K562 (cell line): ENCODE measurements around the gene IFNA21. TPM values are rescaled to one million over a fixed set of nuclear protein-coding genes. Genes with fewer than 3 reads are reported as not detected.
"Not testable (repeated sequence)": the region's sequence is repeated elsewhere in the genome, so short reads cannot be mapped to it uniquely, and the experiment has no call there.

Source experiments
- ATAC-seq: fragments of 200-7000 bp; cut with Tn5 transposase; 3 replicates; pipeline ENCODE4 v1.9.1; 2020; ENCODE audit warnings: moderate library complexity
- Bru-seq: library from RNA; stranded (reverse); fragments of 400-500 nt; gene quantifications from one replicate; lab custom pipeline; 2021; lab: Mats Ljungman, UMichigan
- BruChase-seq, 2 experiments: library from RNA; stranded (reverse); fragments of 400-500 nt; gene quantifications; one replicate each; lab custom pipeline; 2021; lab: Mats Ljungman, UMichigan
- BruUV-seq: library from RNA; stranded (reverse); fragments of 400-500 nt; replicated peaks from 2 replicates; lab custom pipeline; 2021; lab: Mats Ljungman, UMichigan
- CTCF ChIA-PET: fragments of 300-600 bp; formaldehyde crosslinking; extraction: SDS; loops from one replicate; lab custom pipeline; 2021; ENCODE audit warnings: low intra/inter-chr PET ratio; lab: Yijun Ruan, JAX
- POLR2A ChIA-PET: fragments of 300-600, 350-650 bp; sonication (Branson Sonifier 250); formaldehyde crosslinking; extraction: SDS; loops from one replicate; lab custom pipeline; 2021; ENCODE audit warnings: antibody characterized with exemption, inconsistent platforms; lab: Yijun Ruan, JAX
- DNase-seq, 4 experiments: peaks; one replicate each; pipeline versions ENCODE4 v3.0.0 to v3.0.0-alpha.2; 2011 to 2018; ENCODE audit warnings: low spot score in 3 of 4, mixed read lengths in 3 of 4; ENCODE audit errors: extremely low read depth in 1 of 4
- FAIRE-seq: peaks from 2 replicates; lab custom pipeline; 2011; peaks lifted over from hg19 to GRCh38; lab: Jason Lieb, UNC
- H2AFZ ChIP-seq: 2 replicates; pipeline ENCODE4 v1.6.0; 2011; ENCODE audit warnings: low read depth, low read length, control low read depth, inconsistent platforms
- H3K27ac ChIP-seq: fragments of 200-600 bp; 3 replicates; pipeline ENCODE4 v1.8.0; 2011; ENCODE audit warnings: low read depth, mild to moderate bottlenecking, control low read depth, inconsistent platforms, low read length, moderate library complexity, mixed read lengths; ENCODE audit errors: extremely low read depth
- H3K27me3 ChIP-seq, 2 experiments: fragments of 300-600 bp in 1 of 2; 2 replicates in 1 of 2; 3 replicates in 1 of 2; pipeline versions ENCODE4 v1.6.0 to v1.8.0; 2011; ENCODE audit warnings: inconsistent platforms in 2 of 2, low read length in 2 of 2, mild to moderate bottlenecking in 1 of 2, mixed read lengths in 1 of 2, moderate library complexity in 1 of 2; ENCODE audit not compliant: control insufficient read depth in 2 of 2, insufficient read depth in 2 of 2
- H3K36me3 ChIP-seq: fragments of 300-600 bp; 3 replicates; pipeline ENCODE4 v1.8.0; 2011; ENCODE audit warnings: mild to moderate bottlenecking, low read length, inconsistent platforms; ENCODE audit not compliant: control insufficient read depth, insufficient read depth
- H3K4me1 ChIP-seq, 2 experiments: fragments of 200-600 bp in 1 of 2; replicated peaks in 1 of 2; 2 replicates in 1 of 2; 3 replicates in 1 of 2; pipeline versions ENCODE4 v1.5.1 to v1.8.0; 2011; ENCODE audit warnings: inconsistent platforms in 2 of 2, low read length in 2 of 2, mild to moderate bottlenecking in 1 of 2, mixed read lengths in 1 of 2, moderate library complexity in 1 of 2; ENCODE audit not compliant: control insufficient read depth in 2 of 2, insufficient read depth in 2 of 2
- H3K4me2 ChIP-seq: 2 replicates; pipeline ENCODE4 v1.6.1; 2011; ENCODE audit warnings: low read length, control low read depth, inconsistent platforms, mixed read lengths; ENCODE audit not compliant: insufficient read depth
- H3K4me3 ChIP-seq: fragments of 200-600 bp; sonication (generic), shearing (Covaris generic); 2 replicates; pipeline ENCODE4 v1.5.1; 2016; ENCODE audit warnings: control low read depth, inconsistent platforms
- H3K79me2 ChIP-seq: fragments of 200-600 bp; 3 replicates; pipeline ENCODE4 v1.8.0; 2011; ENCODE audit warnings: low read length, inconsistent platforms; ENCODE audit not compliant: control insufficient read depth, insufficient read depth
- H3K9ac ChIP-seq, 2 experiments: 2 replicates each; pipeline versions ENCODE4 v1.6.0 to v1.6.1; 2011; ENCODE audit warnings: low read depth in 2 of 2, low read length in 2 of 2, control low read depth in 1 of 2, inconsistent platforms in 1 of 2, mild to moderate bottlenecking in 1 of 2, mixed read lengths in 1 of 2; ENCODE audit not compliant: insufficient read depth in 1 of 2
- H3K9me1 ChIP-seq: one replicate; pipeline ENCODE4 v1.6.0; 2011; ENCODE audit warnings: inconsistent platforms, mild to moderate bottlenecking, low read length, moderate library complexity; ENCODE audit not compliant: control insufficient read depth, insufficient read depth
- H3K9me3 ChIP-seq: replicated peaks from 2 replicates; pipeline ENCODE4 v1.5.1; 2011; ENCODE audit warnings: low read depth, low read length, inconsistent platforms; ENCODE audit not compliant: control insufficient read depth, insufficient read depth
- H4K20me1 ChIP-seq: replicated peaks from 2 replicates; pipeline ENCODE4 v1.6.1; 2011; ENCODE audit warnings: low read length, inconsistent platforms, mixed read lengths; ENCODE audit not compliant: control insufficient read depth, insufficient read depth
- WGBS: fragments of 100-300 bp; shearing (Covaris generic); methylation state at CpG from one replicate; pipeline ENCODE4 v1.1.6; 2016; ENCODE audit warnings: low coverage, mixed read lengths; ENCODE audit not compliant: insufficient coverage; ENCODE audit errors: missing lambda C conversion rate; 5-methylcytosine and 5-hydroxymethylcytosine counted together
- in situ Hi-C: fragments of 300-500 bp; cut with MboI; formaldehyde crosslinking; loops from 4 replicates; pipeline ENCODE4 v1.15.0; 2018; ENCODE audit warnings: inconsistent platforms, mixed read lengths
- intact Hi-C: fragments of 100-400 bp; cut with micrococcal nuclease; formaldehyde crosslinking; loops from 2 replicates; pipeline ENCODE4 v1.14.2; 2022
- long read RNA-seq, 3 experiments: library from polyadenylated mRNA in 2 of 3; library from RNA in 1 of 3; unstranded in 2 of 3; stranded (forward) in 1 of 3; transcript quantifications; one replicate each; pipeline ENCODE4 v2.0.0, GENCODE V29; 2019 to 2022
- polyA minus RNA-seq, 3 experiments: library from RNA; depleted of rRNA, polyadenylated mRNA; stranded (reverse); fragments of >200 nt; gene quantifications; 2 replicates each; pipeline ENCODE4 v1.2.3, GENCODE V29; 2011
- polyA plus RNA-seq, 8 experiments: library from polyadenylated mRNA; depleted of rRNA in 4 of 8; stranded (reverse) in 5 of 8; unstranded in 3 of 8; fragments of >200 nt; fragmentation: Nextera tagmentation in 2 of 8; fragmentation: Illumina TruSeq in 1 of 8; extraction: Ambion mirVana in 2 of 8; extraction: Trizol in 1 of 8; gene quantifications; 2 replicates each; pipeline versions ENCODE4 v1.2.1 to v1.2.3, GENCODE V29; 2011 to 2014; ENCODE audit warnings: inconsistent platforms in 1 of 8, missing spikeins in 1 of 8
- total RNA-seq, 7 experiments: library from RNA; depleted of rRNA in 6 of 7; stranded (reverse); fragments of >200 nt in 6 of 7; fragmentation: Illumina TruSeq in 2 of 7; extraction: Trizol in 2 of 7; gene quantifications; 2 replicates each; pipeline versions ENCODE4 v1.2.1 to v1.2.3, GENCODE V29; 2011 to 2021; ENCODE audit warnings: low replicate concordance in 1 of 7

The IFNA21 gene
- not detected in 2 replicates for total RNA-seq (2011; cell fraction: chromatin; rRNA removed; ENCODE audit: low replicate concordance)
- total RNA-seq (2011; cell fraction: nucleolus; rRNA removed) = not detected in 2 replicates
- not detected in 2 replicates for total RNA-seq (2011; cell fraction: nucleoplasm; rRNA removed)
- not detected in 2 replicates for total RNA-seq (2014; rRNA removed)
- not detected in 2 replicates for total RNA-seq (2014; rRNA removed; fragmentation: Illumina TruSeq; extraction: Trizol)
- not detected in 2 replicates for total RNA-seq (2015; rRNA removed; fragmentation: Illumina TruSeq; extraction: Trizol)
- total RNA-seq (2021) = not detected in 2 replicates
- polyA plus RNA-seq (2011; rRNA removed) = not detected in 2 replicates
- not detected in 2 replicates for polyA plus RNA-seq (2011; cell fraction: cytosol; rRNA removed)
- polyA plus RNA-seq (2011; cell fraction: nucleus; rRNA removed) = not detected in 2 replicates
- polyA plus RNA-seq (2012) = not detected in 2 replicates
- polyA plus RNA-seq (2014; fragmentation: Illumina TruSeq; extraction: Trizol) = not detected in 2 replicates
- not detected for polyA plus RNA-seq (2014; fragmentation: Nextera tagmentation; extraction: Ambion mirVana)
- not detected in 2 replicates for polyA plus RNA-seq (2014; rRNA removed)
- polyA minus RNA-seq (2011; rRNA and poly(A)+ RNA removed) = not detected in 2 replicates
- not detected in 2 replicates for polyA minus RNA-seq (2011; cell fraction: cytosol; rRNA and poly(A)+ RNA removed)
- polyA minus RNA-seq (2011; cell fraction: nucleus; rRNA and poly(A)+ RNA removed) = not detected in 2 replicates
- Bru-seq, nascent RNA = not detected
- BruChase-seq, experiment 1, labeled RNA remaining after a 2-hour chase = not detected
- BruChase-seq, experiment 2, labeled RNA remaining after a 6-hour chase = not detected
- long read RNA-seq, experiment 1 = 0 reads
- long read RNA-seq, experiment 2 = 0 reads
- long read RNA-seq, experiment 3 = 0 reads

DNA sequence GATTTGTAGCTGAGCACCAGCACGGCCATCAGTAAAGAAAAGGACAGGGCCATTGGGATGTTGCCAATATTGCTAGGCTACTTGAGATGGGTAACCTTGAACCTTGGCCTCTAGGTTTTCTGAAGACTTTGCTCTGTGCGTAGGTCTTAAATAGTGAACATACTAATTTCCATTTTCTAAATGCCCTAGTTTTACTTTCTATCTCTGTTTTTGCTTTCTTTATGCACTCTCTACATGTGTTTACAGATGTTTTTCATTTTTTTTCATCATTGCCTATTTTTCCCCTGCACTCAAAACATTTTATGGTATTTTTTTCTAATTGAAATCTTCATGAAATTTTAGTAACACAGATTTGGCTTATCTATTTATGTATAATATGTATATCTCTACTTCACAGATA, at the start of gene IFNA21:
TSS of gene IFNA21 (minus strand) at position 101 of the 400 bp plus-strand sequence. CDS start at position 53, 48 bp downstream.
- FAIRE-seq, H3K27me3 ChIP-seq, H3K4me2 ChIP-seq, H3K4me3 ChIP-seq, H3K36me3 ChIP-seq, ATAC-seq, H3K27ac ChIP-seq, POLR2A ChIA-PET, H3K9me3 ChIP-seq, H3K9me1 ChIP-seq, H3K9ac ChIP-seq, DNase-seq, in situ Hi-C loops, H2AFZ ChIP-seq, intact Hi-C loops, H3K79me2 ChIP-seq, CTCF ChIA-PET, H3K4me1 ChIP-seq, BruUV-seq, H4K20me1 ChIP-seq: not testable (repeated sequence)
- no CpG with 5 or more reads among the region's 2 CpGs for WGBS

DNA sequence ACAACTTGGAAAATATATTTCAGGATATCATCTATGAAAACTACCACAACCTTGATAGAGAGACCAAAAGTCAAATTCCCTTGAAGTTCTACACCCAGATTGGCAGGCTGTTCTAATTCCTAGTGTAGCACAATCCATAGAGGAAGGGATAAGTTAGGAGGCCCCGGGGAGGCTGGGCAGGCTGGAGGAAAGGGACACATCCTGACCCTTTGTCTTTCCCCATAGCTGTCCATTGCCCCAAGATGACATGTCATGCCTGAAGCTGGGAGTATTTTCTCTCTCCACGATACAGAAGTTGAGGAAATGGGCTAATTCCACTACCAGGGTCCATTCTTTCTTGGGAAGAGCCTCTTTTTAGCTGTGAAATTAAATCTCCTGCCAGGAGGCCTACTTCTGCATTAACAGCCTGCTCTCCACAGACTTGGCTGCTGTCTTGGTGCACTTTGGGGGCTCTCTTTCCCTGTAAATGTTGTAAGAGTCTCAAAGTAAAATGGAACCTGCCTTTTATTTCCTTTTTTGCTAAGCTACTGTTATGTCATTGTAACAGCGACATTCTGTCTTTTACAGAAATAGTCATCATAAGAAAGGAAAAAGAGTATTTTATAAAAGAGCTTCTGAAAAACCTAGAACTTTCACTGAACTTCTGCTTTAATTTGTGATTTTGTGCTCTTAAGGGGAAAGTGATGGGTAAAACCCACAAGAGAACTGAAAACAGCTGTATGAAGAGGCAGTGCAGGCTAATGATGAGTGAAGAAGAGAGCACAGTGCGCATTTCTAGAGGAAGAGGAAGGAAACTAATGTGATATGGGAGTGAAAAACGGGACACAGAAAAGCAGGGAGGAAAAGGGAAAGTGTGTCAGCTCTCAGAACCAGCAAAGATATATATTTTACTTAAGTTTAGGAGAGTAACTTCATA, 47.2 kb upstream of the IFNA21 start:
- H3K4me2 ChIP-seq, DNase-seq, H3K79me2 ChIP-seq, H3K9me1 ChIP-seq, H4K20me1 ChIP-seq, ATAC-seq, H3K27me3 ChIP-seq, H2AFZ ChIP-seq, BruUV-seq, H3K36me3 ChIP-seq, CTCF ChIA-PET, H3K9ac ChIP-seq, H3K9me3 ChIP-seq, POLR2A ChIA-PET, FAIRE-seq, H3K4me1 ChIP-seq, H3K27ac ChIP-seq, intact Hi-C loops, H3K4me3 ChIP-seq, in situ Hi-C loops: not testable (repeated sequence)
- WGBS = no CpG with 5 or more reads among the region's 5 CpGs

- H3K9me3 ChIP-seq, CTCF ChIA-PET, H3K4me1 ChIP-seq, H3K9ac ChIP-seq, H3K4me3 ChIP-seq, H2AFZ ChIP-seq, intact Hi-C loops, BruUV-seq, H3K27ac ChIP-seq, ATAC-seq, H3K9me1 ChIP-seq, DNase-seq, H3K36me3 ChIP-seq, H4K20me1 ChIP-seq, H3K27me3 ChIP-seq, H3K79me2 ChIP-seq, in situ Hi-C loops, POLR2A ChIA-PET, H3K4me2 ChIP-seq, FAIRE-seq: not testable (repeated sequence)
- WGBS = no CpG with 5 or more reads among the region's 2 CpGs
Measured at GRCh38 chr9:21212160-21212559, 45.7 kb upstream of the IFNA21 start.
